ENCODE results near the gene GJB6. TPM values are rescaled to one million over a fixed set of nuclear protein-coding genes. Genes with fewer than 3 reads are reported as not detected.

The GJB6 gene
- total RNA-seq, 4 donors from 2014 or later, result 1.6 to 21.5 (median 2.8) TPM; not detected in 1

- ATAC-seq, result no peak
- H3K4me3 ChIP-seq, result no peak overlapping the region
- peaks cover 9% of the 10 kb centered on the region for H3K27me3 ChIP-seq
- H3K9me3 ChIP-seq, result no peaks in the 10 kb centered on the region
- H3K36me3 ChIP-seq, result no peaks in the 10 kb centered on the region
- WGBS, 2 donors (ENCODE audit: low coverage in 1 of 2), result 61 to 63% methylated on average over 5 to 12 of the region's 14 CpGs
- TF ChIP-seq EP300 (IDR thresholded peaks at IDR 0.05) (no peak), POLR2AphosphoS5 (IDR thresholded peaks at IDR 0.05) (no peak), POLR2A (IDR thresholded peaks at IDR 0.05) (no peak)
- H3K4me1 ChIP-seq, result no peaks in the 10 kb centered on the region
- no peak overlapping the region for H3K27ac ChIP-seq
Measured at GRCh38 chr13:20247403-20247802, 15.3 kb upstream of the GJB6 start.

GRCh38 chr13:20241593-20241992 lies 9.5 kb upstream of the GJB6 start:
- no peak for ATAC-seq
- TF ChIP-seq EP300 (IDR thresholded peaks at IDR 0.05), result no peak
- no peak for TF ChIP-seq CTCF (IDR thresholded peaks at IDR 0.05)
- no peak for TF ChIP-seq POLR2A (IDR thresholded peaks at IDR 0.05)
- no peak for TF ChIP-seq POLR2AphosphoS5 (IDR thresholded peaks at IDR 0.05)
- WGBS, 2 donors (ENCODE audit: low coverage in 1 of 2), result 73 to 80% methylated on average over 1 to 2 of the region's 2 CpGs

GRCh38 chr13:20239748-20240147 lies 7.6 kb upstream of the GJB6 start:
- ATAC-seq, result no peak
- H3K27me3 ChIP-seq, result peaks cover 18% of the 10 kb centered on the region
- H3K27ac ChIP-seq, result no peak overlapping the region
- no peaks in the 10 kb centered on the region for H3K4me1 ChIP-seq
- no peaks in the 10 kb centered on the region for H3K36me3 ChIP-seq
- H3K4me3 ChIP-seq, result no peak overlapping the region
- no peak for TF ChIP-seq EP300 (IDR thresholded peaks at IDR 0.05)
- no peak for TF ChIP-seq CTCF (IDR thresholded peaks at IDR 0.05)
- no peak for TF ChIP-seq POLR2A (IDR thresholded peaks at IDR 0.05)
- TF ChIP-seq POLR2AphosphoS5 (IDR thresholded peaks at IDR 0.05), result no peak
- H3K9me3 ChIP-seq, result no peaks in the 10 kb centered on the region
- 54 to 73% methylated on average over 2 to 4 of the region's 6 CpGs for WGBS, 2 donors (ENCODE audit: low coverage in 1 of 2)

More at GRCh38 chr13:20241593-20241992, 9.5 kb upstream of the GJB6 start:
- Histone ChIP-seq H3K4me1 (no peaks in the 10 kb centered on the region), H3K27me3 (peaks cover 11% of the 10 kb centered on the region), H3K36me3 (no peaks in the 10 kb centered on the region), H3K27ac (no peak overlapping the region), H3K9me3 (no peaks in the 10 kb centered on the region), H3K4me3 (no peak overlapping the region)

- no peak for ATAC-seq
- H3K27me3 ChIP-seq, result peaks cover 64% of the 10 kb centered on the region
- 75% methylated on average over 6 of the region's 25 CpGs; no CpG with 5 or more reads in 1 of the 2 donors for WGBS, 2 donors (ENCODE audit: low coverage in 1 of 2)
- TF ChIP-seq POLR2A (IDR thresholded peaks at IDR 0.05) (no peak), POLR2AphosphoS5 (IDR thresholded peaks at IDR 0.05) (no peak), EP300 (IDR thresholded peaks at IDR 0.05) (no peak), CTCF (IDR thresholded peaks at IDR 0.05) (no peak)
- no peaks in the 10 kb centered on the region for H3K36me3 ChIP-seq
- H3K4me1 ChIP-seq, result peaks cover 0 to 12% (median 8%) of the 10 kb centered on the region in 3 donors
- no peak overlapping the region for H3K27ac ChIP-seq
- peak overlapping the region in 1 of 2 donors; percentile 38 for H3K4me3 ChIP-seq
- no peaks in the 10 kb centered on the region for H3K9me3 ChIP-seq
Measured at GRCh38 chr13:20232556-20233277, 598 bp upstream of the GJB6 start.

- TF ChIP-seq EP300 (IDR thresholded peaks at IDR 0.05) (no peak), CTCF (IDR thresholded peaks at IDR 0.05) (no peak), POLR2A (IDR thresholded peaks at IDR 0.05) (no peak), POLR2AphosphoS5 (IDR thresholded peaks at IDR 0.05) (no peak)
- Histone ChIP-seq H3K27me3 (peaks cover 77% of the 10 kb centered on the region), H3K4me1 (peaks cover 0 to 12% (median 8%) of the 10 kb centered on the region in 3 donors), H3K27ac (no peak overlapping the region), H3K4me3 (peak overlapping the region in 1 of 2 donors; percentile 38), H3K9me3 (no peaks in the 10 kb centered on the region), H3K36me3 (no peaks in the 10 kb centered on the region)
- 52 to 53% methylated on average over 4 to 11 of the region's 30 CpGs for WGBS, 2 donors (ENCODE audit: low coverage in 1 of 2)
- ATAC-seq, result no peak
Measured at GRCh38 chr13:20230913-20231838, 943 bp downstream of the GJB6 start.

Measured in gastroesophageal sphincter (tissue), 4 donors.